Smooth muscle cell (in vitro differentiated cells): ENCODE results near the gene AUTS2. TPM values are rescaled to one million over a fixed set of nuclear protein-coding genes. Genes with fewer than 3 reads are reported as not detected.

Experiments used
- DNase-seq: peaks from one replicate; lab custom pipeline; 2025; ENCODE audit not compliant: unreplicated experiment; lab: John Stamatoyannopoulos, UW
- H2AFZ ChIP-seq: fragments of 200-600 bp; sonication (generic); 2 replicates; pipeline ENCODE4 v1.6.0; 2016; ENCODE audit warnings: antibody characterized with exemption, low read depth, mild to moderate bottlenecking
- H3F3A ChIP-seq: fragments of 200-600 bp; sonication (generic); 2 replicates; pipeline ENCODE4 v1.6.0; 2017; ENCODE audit warnings: antibody characterized with exemption, low read depth
- H3K27ac ChIP-seq: fragments of 200-600 bp; sonication (generic); 2 replicates; pipeline ENCODE4 v1.5.1; 2016; ENCODE audit warnings: low read depth, mild to moderate bottlenecking
- H3K27me3 ChIP-seq: fragments of 200-600 bp; sonication (generic); 2 replicates; pipeline ENCODE4 v1.6.1; 2016; ENCODE audit warnings: low read depth, mild to moderate bottlenecking
- H3K36me3 ChIP-seq: fragments of 200-600 bp; sonication (generic); 2 replicates; pipeline ENCODE4 v1.5.1; 2016; ENCODE audit warnings: low read depth
- H3K4me1 ChIP-seq: fragments of 200-600 bp; sonication (generic); 2 replicates; pipeline ENCODE4 v1.5.1; 2016; ENCODE audit warnings: low read depth
- H3K4me2 ChIP-seq: fragments of 200-600 bp; sonication (generic); 2 replicates; pipeline ENCODE4 v1.6.0; 2016; ENCODE audit warnings: mild to moderate bottlenecking
- H3K4me3 ChIP-seq: fragments of 200-600 bp; sonication (generic); 2 replicates; pipeline ENCODE4 v1.5.1; 2016; ENCODE audit warnings: mild to moderate bottlenecking
- H3K79me2 ChIP-seq: fragments of 200-600 bp; sonication (generic); 2 replicates; pipeline ENCODE4 v1.6.0; 2016; ENCODE audit warnings: low read depth, mild to moderate bottlenecking
- H3K9ac ChIP-seq: fragments of 200-600 bp; sonication (generic); 2 replicates; pipeline ENCODE4 v1.6.0; 2016; ENCODE audit warnings: low read depth
- H3K9me3 ChIP-seq: fragments of 200-600 bp; sonication (generic); replicated peaks from 2 replicates; pipeline ENCODE4 v1.5.1; 2016; ENCODE audit warnings: low read depth
- H4K20me1 ChIP-seq: fragments of 200-600 bp; sonication (generic); 2 replicates; pipeline ENCODE4 v1.6.0; 2016; ENCODE audit warnings: low read depth
- CTCF ChIP-seq: fragments of 200-600 bp; sonication (generic); IDR thresholded peaks from 2 replicates; pipeline ENCODE4 v1.5.1; 2017; ENCODE audit warnings: borderline replicate concordance, mild to moderate bottlenecking, antibody characterized with exemption; ENCODE audit not compliant: insufficient read depth, poor library complexity, severe bottlenecking
- WGBS: methylation state at CpG from one replicate; pipeline ENCODE4 v1.1.7; 2016; ENCODE audit warnings: low lambda C conversion rate; 5-methylcytosine and 5-hydroxymethylcytosine counted together
- polyA plus RNA-seq: library from polyadenylated mRNA; unstranded; fragments of >200 nt; fragmentation: Nextera tagmentation; extraction: Ambion mirVana; gene quantifications from 2 replicates; pipeline ENCODE4 v1.2.1, GENCODE V29; 2016
- total RNA-seq: library from RNA; depleted of rRNA; stranded (reverse); fragments of >200 nt; gene quantifications from 2 replicates; pipeline ENCODE4 v1.2.3, GENCODE V29; 2014

Gene AUTS2
- total and polyA plus RNA-seq, 2 experiments from 2014 or later, result 6.5 to 8.6 TPM

GRCh38 chr7:70583965-70584883, 985.9 kb downstream of the AUTS2 start:
- H2AFZ ChIP-seq, result no peak overlapping the region
- H4K20me1 ChIP-seq, result no peaks in the 10 kb centered on the region
- H3K36me3 ChIP-seq, result no peaks in the 10 kb centered on the region
- DNase-seq, result no peak
- no peaks in the 10 kb centered on the region for H3K79me2 ChIP-seq
- 78% methylated on average over 16 of the region's 16 CpGs for WGBS
- H3K4me1 ChIP-seq, result peaks cover 37% of the 10 kb centered on the region
- H3K4me2 ChIP-seq, result peak overlapping the region; percentile 75
- no peak for TF ChIP-seq CTCF
- H3K9me3 ChIP-seq, result no peaks in the 10 kb centered on the region
- peaks cover 14% of the 10 kb centered on the region for H3F3A ChIP-seq
- H3K27me3 ChIP-seq, result no peaks in the 10 kb centered on the region
- no peak overlapping the region for H3K9ac ChIP-seq
- no peak overlapping the region for H3K4me3 ChIP-seq
- H3K27ac ChIP-seq, result no peak overlapping the region

- Histone ChIP-seq H2AFZ (no peak overlapping the region), H4K20me1 (no peaks in the 10 kb centered on the region), H3K27me3 (no peaks in the 10 kb centered on the region), H3K79me2 (no peaks in the 10 kb centered on the region), H3K4me2 (no peak overlapping the region), H3K36me3 (no peaks in the 10 kb centered on the region), H3K4me1 (peaks cover 39% of the 10 kb centered on the region), H3K27ac (no peak overlapping the region), H3K9me3 (no peaks in the 10 kb centered on the region), H3F3A (peaks cover 10% of the 10 kb centered on the region), H3K4me3 (no peak overlapping the region), H3K9ac (no peak overlapping the region)
- DNase-seq, result no peak
- 73% methylated on average over 4 of the region's 4 CpGs for WGBS
- TF ChIP-seq CTCF, result no peak
These were observed 986.8 kb downstream of the AUTS2 start for GRCh38 chr7:70585071-70585470.

GRCh38 chr7:70586822-70587221, 988.5 kb downstream of the AUTS2 start:
- no peaks in the 10 kb centered on the region for H4K20me1 ChIP-seq
- no peak overlapping the region for H3K27ac ChIP-seq
- 47% methylated on average over 1 of the region's 1 CpG for WGBS
- H3K4me3 ChIP-seq, result no peak overlapping the region
- no peaks in the 10 kb centered on the region for H3K36me3 ChIP-seq
- DNase-seq, result no peak
- H2AFZ ChIP-seq, result no peak overlapping the region
- no peak overlapping the region for H3K9ac ChIP-seq
- H3F3A ChIP-seq, result peaks cover 10% of the 10 kb centered on the region
- no peak for TF ChIP-seq CTCF
- H3K4me1 ChIP-seq, result peaks cover 39% of the 10 kb centered on the region
- H3K9me3 ChIP-seq, result no peaks in the 10 kb centered on the region
- no peaks in the 10 kb centered on the region for H3K27me3 ChIP-seq
- H3K4me2 ChIP-seq, result no peak overlapping the region
- H3K79me2 ChIP-seq, result no peaks in the 10 kb centered on the region
